ENCODE measurements around the gene OLFM1.

Gene OLFM1

DNA sequence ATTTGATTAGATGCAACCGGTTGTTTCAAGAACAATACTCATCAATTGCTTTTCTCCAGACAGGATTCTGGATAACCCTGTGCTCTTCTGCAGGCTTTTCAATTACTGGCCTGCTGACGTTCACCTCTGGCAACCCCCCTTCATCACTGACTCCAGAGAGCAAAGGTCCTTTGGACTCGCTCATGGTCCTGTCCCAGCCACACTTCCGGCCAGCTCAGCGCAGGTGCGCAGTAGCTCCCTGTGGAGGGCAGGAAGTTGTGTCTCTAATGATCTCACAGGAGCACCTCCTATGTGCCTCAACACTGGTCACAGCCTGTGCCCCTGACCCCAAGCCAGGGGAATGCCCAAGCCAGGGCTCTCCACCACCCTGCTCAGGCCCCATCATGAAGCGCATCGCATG, 44.0 kb downstream of the OLFM1 start:
- Histone ChIP-seq H3K27me3 (ENCODE audit: control insufficient read depth, insufficient read depth, low read length, poor library complexity, severe bottlenecking) (peaks cover 25% of the 10 kb centered on the region), H3K36me3 (ENCODE audit: control insufficient read depth, insufficient read depth, low read length) (no peaks in the 10 kb centered on the region), H3K27ac (ENCODE audit: insufficient read depth, low read depth, low read length, poor library complexity, severe bottlenecking) (no peak overlapping the region), H3K4me3 (ENCODE audit: insufficient read depth, low read depth, low read length) (no peak overlapping the region), H3K4me1 (ENCODE audit: control insufficient read depth, insufficient read depth, low read length) (peaks cover 4% of the 10 kb centered on the region), H3K9me3 (ENCODE audit: control insufficient read depth, low read length) (no peaks in the 10 kb centered on the region)
- 94 to 95% methylated on average over 8 of the region's 8 CpGs for WGBS, 2 experiments

DNA sequence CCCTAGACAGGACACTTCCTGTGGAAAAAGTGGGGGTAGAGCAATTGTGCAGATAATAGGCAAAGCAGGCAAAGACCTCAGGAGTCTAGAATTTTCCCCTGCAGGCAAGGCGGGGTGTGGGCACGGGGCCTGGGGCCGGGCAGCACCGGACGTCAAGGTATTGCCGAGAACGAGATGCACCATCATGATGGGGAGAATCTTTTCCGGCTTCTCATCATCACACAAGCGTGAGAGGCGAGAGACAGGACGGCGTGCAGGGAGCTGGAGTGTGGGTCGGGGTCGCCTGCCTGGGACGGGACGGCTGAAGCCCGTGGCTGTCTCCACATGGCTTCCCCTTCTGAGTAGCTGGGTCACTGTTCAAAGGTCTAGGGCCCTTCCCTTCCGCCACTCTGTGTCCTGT, 44.5 kb downstream of the OLFM1 start:
- Histone ChIP-seq H3K27me3 (ENCODE audit: control insufficient read depth, insufficient read depth, low read length, poor library complexity, severe bottlenecking) (peaks cover 25% of the 10 kb centered on the region), H3K36me3 (ENCODE audit: control insufficient read depth, insufficient read depth, low read length) (no peaks in the 10 kb centered on the region), H3K4me3 (ENCODE audit: insufficient read depth, low read depth, low read length) (no peak overlapping the region), H3K27ac (ENCODE audit: insufficient read depth, low read depth, low read length, poor library complexity, severe bottlenecking) (no peak overlapping the region), H3K9me3 (ENCODE audit: control insufficient read depth, low read length) (no peaks in the 10 kb centered on the region), H3K4me1 (ENCODE audit: control insufficient read depth, insufficient read depth, low read length) (peaks cover 9% of the 10 kb centered on the region)
- 95% methylated on average over 18 of the region's 18 CpGs for WGBS, 2 experiments

DNA sequence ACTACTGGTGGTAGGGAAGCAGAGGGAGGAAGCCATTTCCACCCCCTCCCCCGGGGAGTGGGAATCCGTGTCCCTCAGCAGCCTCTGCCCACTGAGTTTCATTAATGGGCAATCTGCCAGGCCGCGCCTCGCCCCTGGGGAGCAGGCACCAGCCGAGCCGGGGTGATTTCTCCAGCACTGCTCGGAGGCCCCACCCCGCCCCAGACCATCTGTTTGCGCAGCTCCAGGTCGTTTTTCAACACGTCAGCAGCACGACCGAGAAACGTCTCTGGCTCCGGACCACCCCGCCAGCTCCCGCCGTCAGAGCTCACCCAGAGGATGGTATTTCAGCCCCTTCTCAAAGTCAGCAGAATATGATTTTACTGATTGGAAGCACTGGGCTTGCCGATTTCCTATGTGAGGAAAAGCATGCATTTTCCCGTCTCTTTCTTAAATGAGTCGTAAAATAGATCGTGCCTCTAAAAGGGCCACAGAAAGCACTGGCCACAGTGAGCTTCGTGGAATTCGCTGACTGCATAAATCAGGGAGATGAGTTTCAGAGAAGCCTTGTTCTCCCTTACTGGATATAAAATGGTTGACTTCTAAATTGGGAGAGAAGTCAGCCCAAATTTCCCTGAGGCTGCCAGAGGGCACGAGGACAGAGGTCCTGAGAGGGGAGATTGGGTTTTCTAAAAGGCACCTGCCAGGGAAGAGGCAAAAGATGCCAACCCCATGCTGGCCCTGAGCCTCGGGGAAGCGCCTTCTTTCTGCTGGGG, 47.0 kb downstream of the OLFM1 start:
- H3K4me1 ChIP-seq (ENCODE audit: control insufficient read depth, insufficient read depth, low read length): peaks cover 13% of the 10 kb centered on the region
- no peaks in the 10 kb centered on the region for H3K36me3 ChIP-seq (ENCODE audit: control insufficient read depth, insufficient read depth, low read length)
- 90% methylated on average over 28 of the region's 28 CpGs for WGBS, 2 experiments
- H3K27ac ChIP-seq (ENCODE audit: insufficient read depth, low read depth, low read length, poor library complexity, severe bottlenecking): no peak overlapping the region
- H3K27me3 ChIP-seq (ENCODE audit: control insufficient read depth, insufficient read depth, low read length, poor library complexity, severe bottlenecking): peaks cover 25% of the 10 kb centered on the region
- H3K4me3 ChIP-seq (ENCODE audit: insufficient read depth, low read depth, low read length): no peak overlapping the region
- H3K9me3 ChIP-seq (ENCODE audit: control insufficient read depth, low read length): peaks cover 2% of the 10 kb centered on the region

DNA sequence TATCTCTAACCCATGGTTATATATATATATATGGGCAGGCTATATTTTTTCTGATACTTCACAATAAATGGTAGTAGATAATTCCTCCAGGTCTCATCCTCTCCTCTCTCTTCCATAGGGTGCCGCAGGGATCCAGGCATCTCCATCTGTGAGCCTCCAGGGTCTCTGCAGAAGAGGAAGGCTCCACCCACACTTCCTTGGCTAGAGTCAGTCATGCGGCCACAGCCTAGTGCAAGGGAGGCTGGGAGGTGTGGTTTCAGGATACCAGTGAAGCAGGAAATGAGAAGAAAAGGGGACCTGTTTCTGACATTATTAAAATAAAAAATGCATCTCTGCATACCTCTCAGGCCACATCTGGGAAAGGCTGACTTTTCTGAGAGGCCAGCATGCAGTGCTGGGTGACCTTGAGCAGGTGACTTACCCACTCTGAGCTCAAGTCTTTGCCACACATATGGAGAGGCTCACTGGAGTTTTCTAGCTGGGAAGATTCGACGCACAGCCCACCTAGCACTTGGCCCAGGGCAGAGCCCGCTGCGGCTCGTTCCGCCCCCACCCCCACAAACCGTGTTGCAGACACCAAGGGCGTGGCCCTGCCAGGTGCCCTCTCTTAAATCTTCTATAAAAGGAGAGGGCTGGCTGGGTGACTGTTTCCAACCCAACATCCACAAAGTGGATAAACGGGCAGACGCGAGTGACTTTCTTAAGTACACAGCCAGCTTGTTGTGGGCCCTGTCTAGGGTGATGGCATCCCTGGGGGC, 47.9 kb downstream of the OLFM1 start:
- no peak overlapping the region for H3K27ac ChIP-seq (ENCODE audit: insufficient read depth, low read depth, low read length, poor library complexity, severe bottlenecking)
- peaks cover 25% of the 10 kb centered on the region for H3K27me3 ChIP-seq (ENCODE audit: control insufficient read depth, insufficient read depth, low read length, poor library complexity, severe bottlenecking)
- no peaks in the 10 kb centered on the region for H3K36me3 ChIP-seq (ENCODE audit: control insufficient read depth, insufficient read depth, low read length)
- no peak overlapping the region for H3K4me3 ChIP-seq (ENCODE audit: insufficient read depth, low read depth, low read length)
- peaks cover 2% of the 10 kb centered on the region for H3K9me3 ChIP-seq (ENCODE audit: control insufficient read depth, low read length)
- WGBS, 2 experiments: 95% methylated on average over 13 of the region's 13 CpGs
- peaks cover 13% of the 10 kb centered on the region for H3K4me1 ChIP-seq (ENCODE audit: control insufficient read depth, insufficient read depth, low read length)

DNA sequence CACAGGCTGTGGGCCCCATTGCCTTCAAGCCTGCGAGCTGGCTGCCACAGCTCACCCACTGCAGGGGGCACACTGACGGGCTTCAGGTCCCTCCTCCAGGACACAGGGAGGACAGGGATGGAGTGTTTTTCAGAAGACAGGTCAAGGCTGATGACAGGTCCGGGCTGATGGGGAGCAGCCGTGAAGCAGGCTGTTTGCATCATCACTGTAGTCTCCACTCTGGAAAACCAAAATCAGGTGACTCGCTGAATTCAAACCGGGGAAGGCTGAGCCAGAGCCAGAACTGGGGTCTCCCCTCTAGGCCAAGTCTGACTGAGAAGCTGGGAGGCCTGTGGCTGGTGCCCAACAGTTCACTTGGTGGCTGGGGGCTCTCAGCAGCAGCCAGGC, 48.5 kb downstream of the OLFM1 start:
- H3K27ac ChIP-seq (ENCODE audit: insufficient read depth, low read depth, low read length, poor library complexity, severe bottlenecking): no peak overlapping the region
- peaks cover 2% of the 10 kb centered on the region for H3K9me3 ChIP-seq (ENCODE audit: control insufficient read depth, low read length)
- H3K36me3 ChIP-seq (ENCODE audit: control insufficient read depth, insufficient read depth, low read length): no peaks in the 10 kb centered on the region
- H3K4me1 ChIP-seq (ENCODE audit: control insufficient read depth, insufficient read depth, low read length): peaks cover 13% of the 10 kb centered on the region
- no peak overlapping the region for H3K4me3 ChIP-seq (ENCODE audit: insufficient read depth, low read depth, low read length)
- WGBS, 2 experiments: 88 to 89% methylated on average over 6 of the region's 6 CpGs
- H3K27me3 ChIP-seq (ENCODE audit: control insufficient read depth, insufficient read depth, low read length, poor library complexity, severe bottlenecking): peaks cover 25% of the 10 kb centered on the region

DNA sequence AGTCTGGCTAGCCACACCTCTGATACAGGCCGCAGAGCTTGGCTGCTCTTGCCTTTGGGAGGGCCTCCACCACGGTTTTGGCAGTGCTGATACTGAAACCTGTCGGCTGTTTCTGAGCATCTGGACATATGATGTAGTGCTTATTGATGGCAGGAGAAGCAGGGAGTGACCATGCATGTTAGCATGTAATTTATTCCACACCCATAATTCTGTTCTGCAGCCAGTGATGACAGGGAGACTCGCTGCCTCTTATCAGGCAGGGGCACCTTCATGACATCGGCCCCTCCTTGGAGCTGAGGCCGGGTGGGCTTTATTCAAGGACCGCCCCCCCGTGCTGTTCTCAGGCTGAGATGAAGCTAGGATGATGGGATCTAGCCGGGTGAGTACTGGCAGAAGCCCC, 49.0 kb downstream of the OLFM1 start:
- WGBS, 2 experiments: 82% methylated on average over 9 of the region's 9 CpGs
- Histone ChIP-seq H3K27ac (ENCODE audit: insufficient read depth, low read depth, low read length, poor library complexity, severe bottlenecking) (no peak overlapping the region), H3K4me3 (ENCODE audit: insufficient read depth, low read depth, low read length) (no peak overlapping the region), H3K36me3 (ENCODE audit: control insufficient read depth, insufficient read depth, low read length) (no peaks in the 10 kb centered on the region), H3K4me1 (ENCODE audit: control insufficient read depth, insufficient read depth, low read length) (peaks cover 13% of the 10 kb centered on the region), H3K9me3 (ENCODE audit: control insufficient read depth, low read length) (peaks cover 2% of the 10 kb centered on the region), H3K27me3 (ENCODE audit: control insufficient read depth, insufficient read depth, low read length, poor library complexity, severe bottlenecking) (peaks cover 25% of the 10 kb centered on the region)

DNA sequence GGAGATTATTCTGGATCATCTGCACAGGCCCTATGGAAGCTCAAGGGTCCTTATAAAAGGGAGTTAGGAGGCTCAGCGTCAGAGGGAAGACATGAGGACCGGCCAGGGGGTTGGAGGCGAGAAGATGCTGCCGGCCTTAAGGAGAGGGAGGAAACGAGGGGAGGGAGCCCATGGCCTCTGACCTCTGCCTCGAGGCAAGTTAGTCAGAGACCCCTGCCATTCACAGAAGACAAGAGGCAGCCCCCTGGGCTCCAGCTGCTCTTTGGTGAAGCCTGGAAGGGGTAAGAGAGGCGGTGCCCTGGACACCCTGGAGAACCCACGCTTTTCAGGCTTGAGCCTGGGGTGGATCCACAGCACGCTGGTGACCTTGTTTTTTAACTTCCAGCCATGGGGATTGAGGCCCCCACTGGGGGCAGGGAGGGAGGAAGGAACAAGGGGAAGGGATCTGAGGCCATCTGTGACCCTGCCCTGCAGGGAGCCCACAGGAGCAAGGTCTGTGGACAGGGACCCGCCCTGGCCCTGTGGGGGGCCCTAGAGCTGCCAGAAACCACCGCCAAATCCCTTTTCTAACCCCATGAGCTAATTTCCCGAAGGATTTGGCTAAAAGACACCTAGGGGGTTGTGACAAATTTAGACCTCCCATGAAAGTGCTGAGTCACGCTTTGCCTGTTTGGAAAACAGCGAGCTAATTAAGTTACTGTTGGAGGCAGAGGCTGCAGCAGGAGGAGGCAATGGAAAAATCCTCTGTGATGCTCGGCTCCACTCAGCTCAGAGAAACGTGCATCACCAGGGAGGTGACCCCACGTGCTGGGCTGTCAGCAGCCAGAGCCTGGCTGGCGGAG, 49.7 kb downstream of the OLFM1 start:
- Histone ChIP-seq H3K36me3 (ENCODE audit: control insufficient read depth, insufficient read depth, low read length) (no peaks in the 10 kb centered on the region), H3K9me3 (ENCODE audit: control insufficient read depth, low read length) (peaks cover 2% of the 10 kb centered on the region), H3K27me3 (ENCODE audit: control insufficient read depth, insufficient read depth, low read length, poor library complexity, severe bottlenecking) (peaks cover 25% of the 10 kb centered on the region), H3K4me1 (ENCODE audit: control insufficient read depth, insufficient read depth, low read length) (peaks cover 13% of the 10 kb centered on the region), H3K4me3 (ENCODE audit: insufficient read depth, low read depth, low read length) (no peak overlapping the region), H3K27ac (ENCODE audit: insufficient read depth, low read depth, low read length, poor library complexity, severe bottlenecking) (peak overlapping the region; percentile 63)
- 7 to 8% methylated on average over 18 of the region's 18 CpGs for WGBS, 2 experiments

DNA sequence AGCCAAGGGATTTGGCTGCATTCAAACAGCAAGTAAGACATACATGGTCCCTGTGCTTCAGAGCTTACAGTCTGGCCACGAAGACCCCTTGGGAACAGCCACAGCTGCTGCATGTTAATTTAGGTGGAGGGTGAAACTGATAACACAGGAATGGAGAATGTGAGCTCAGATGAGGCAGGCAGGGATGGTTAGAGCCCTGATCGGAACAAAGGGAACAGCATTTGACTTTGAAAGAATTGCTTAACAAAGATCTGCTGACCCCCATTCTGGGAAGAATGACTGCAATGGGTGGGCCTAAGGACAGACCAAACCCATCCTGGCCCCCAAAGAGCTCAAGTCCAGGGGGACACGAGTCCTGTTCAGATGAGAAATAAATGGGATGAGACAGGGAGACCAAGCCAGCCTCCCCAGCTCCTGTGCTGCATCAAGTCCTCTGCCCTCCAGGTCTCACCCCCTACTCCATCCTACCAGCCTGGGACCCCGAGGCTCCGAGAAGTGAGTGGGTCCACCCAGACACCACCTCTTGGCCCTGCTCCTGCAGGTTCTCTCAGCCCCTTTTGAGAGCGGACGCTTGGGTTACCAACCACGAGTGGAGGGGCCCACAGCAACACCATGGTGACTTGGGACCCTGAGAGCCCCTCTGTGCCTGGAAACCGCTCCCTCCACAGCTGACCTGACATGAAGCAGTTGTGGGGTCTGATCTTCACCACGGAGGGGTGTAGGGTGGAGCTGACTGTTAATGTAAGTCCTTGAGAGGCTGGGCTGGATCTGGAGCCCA, 50.8 kb downstream of the OLFM1 start:
- Histone ChIP-seq H3K4me1 (ENCODE audit: control insufficient read depth, insufficient read depth, low read length) (peaks cover 13% of the 10 kb centered on the region), H3K27ac (ENCODE audit: insufficient read depth, low read depth, low read length, poor library complexity, severe bottlenecking) (no peak overlapping the region), H3K27me3 (ENCODE audit: control insufficient read depth, insufficient read depth, low read length, poor library complexity, severe bottlenecking) (peaks cover 15% of the 10 kb centered on the region), H3K4me3 (ENCODE audit: insufficient read depth, low read depth, low read length) (no peak overlapping the region), H3K36me3 (ENCODE audit: control insufficient read depth, insufficient read depth, low read length) (no peaks in the 10 kb centered on the region), H3K9me3 (ENCODE audit: control insufficient read depth, low read length) (peaks cover 2% of the 10 kb centered on the region)
- WGBS, 2 experiments: 95 to 96% methylated on average over 10 of the region's 10 CpGs

DNA sequence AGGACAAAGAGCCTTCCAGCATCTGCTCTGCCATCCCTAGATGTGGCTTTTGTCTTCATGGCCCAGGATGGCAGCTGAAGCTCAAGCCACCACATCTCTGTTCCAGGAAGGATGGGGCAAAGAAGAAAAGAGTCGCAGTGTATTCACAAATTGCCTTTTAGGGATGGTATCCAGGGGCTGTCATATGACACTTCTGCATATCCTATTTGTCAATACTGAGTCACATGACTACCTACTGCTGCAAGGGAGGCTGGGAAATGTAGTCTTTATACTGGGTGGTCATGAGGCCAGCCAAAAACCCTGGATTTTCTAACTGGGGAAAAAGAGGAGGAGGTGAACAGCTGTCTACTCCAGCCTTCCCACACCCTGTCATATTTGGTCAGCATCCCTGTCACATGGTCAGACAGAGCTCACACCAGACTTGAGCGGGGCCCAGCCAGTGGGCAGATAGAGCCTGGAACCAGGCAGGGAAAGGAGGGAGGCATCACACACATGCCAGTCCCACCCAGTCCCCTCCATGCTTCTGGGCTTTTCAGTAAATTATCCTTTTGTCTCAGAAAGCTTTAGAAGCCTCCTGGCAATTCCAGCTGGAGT, 52.0 kb downstream of the OLFM1 start:
- Histone ChIP-seq H3K27me3 (ENCODE audit: control insufficient read depth, insufficient read depth, low read length, poor library complexity, severe bottlenecking) (peaks cover 9% of the 10 kb centered on the region), H3K4me1 (ENCODE audit: control insufficient read depth, insufficient read depth, low read length) (peaks cover 13% of the 10 kb centered on the region), H3K4me3 (ENCODE audit: insufficient read depth, low read depth, low read length) (no peak overlapping the region), H3K9me3 (ENCODE audit: control insufficient read depth, low read length) (peaks cover 2% of the 10 kb centered on the region), H3K36me3 (ENCODE audit: control insufficient read depth, insufficient read depth, low read length) (no peaks in the 10 kb centered on the region), H3K27ac (ENCODE audit: insufficient read depth, low read depth, low read length, poor library complexity, severe bottlenecking) (no peak overlapping the region)
- WGBS, 2 experiments: 94 to 100% methylated on average over 2 of the region's 2 CpGs

Data from ectodermal cell (in vitro differentiated cells).